GM12878 (cell line): ENCODE results near the gene ITGAD. TPM values are rescaled to one million over a fixed set of nuclear protein-coding genes. Genes with fewer than 3 reads are reported as not detected.

Source experiments
- ATAC-seq: fragments of 200-7000 bp; cut with Tn5 transposase; 3 replicates; pipeline ENCODE4 v1.9.1; 2020; ENCODE audit warnings: mild to moderate bottlenecking, moderate library complexity
- BruUV-seq: library from RNA; stranded (reverse); fragments of 400-500 nt; replicated peaks from 2 replicates; lab custom pipeline; 2021; lab: Mats Ljungman, UMichigan
- CTCF ChIA-PET: fragments of 300-600 bp; sonication (Branson Sonifier 250); formaldehyde crosslinking; extraction: SDS; loops from one replicate; lab custom pipeline; 2021; ENCODE audit warnings: inconsistent platforms; lab: Yijun Ruan, JAX
- POLR2A ChIA-PET: fragments of 350-600 bp; formaldehyde crosslinking; extraction: SDS; loops from one replicate; lab custom pipeline; 2021; ENCODE audit warnings: inconsistent platforms; lab: Charles Lee
- RAD21 ChIA-PET: fragments of 300-600 bp; sonication (Branson Sonifier 250); formaldehyde crosslinking; loops from one replicate; lab custom pipeline; 2023; ENCODE audit warnings: antibody characterized with exemption; ENCODE audit not compliant: unreplicated experiment; lab: Charles Lee
- SMC1A ChIA-PET: fragments of 300-600 bp; sonication (Branson Sonifier 250); formaldehyde crosslinking; loops from one replicate; lab custom pipeline; 2023; ENCODE audit not compliant: unreplicated experiment, uncharacterized antibody; lab: Charles Lee
- DNase-seq: peaks from one replicate; pipeline ENCODE4 v3.0.0-alpha.2; 2011; ENCODE audit warnings: low read depth, low spot score
- FAIRE-seq: peaks from 3 replicates; lab custom pipeline; 2011; peaks lifted over from hg19 to GRCh38; lab: Jason Lieb, UNC
- H2AFZ ChIP-seq: 2 replicates; pipeline ENCODE4 v1.6.0; 2011; ENCODE audit warnings: low read depth, low read length, control low read depth; ENCODE audit not compliant: control insufficient read depth
- H3K27ac ChIP-seq: 2 replicates; pipeline ENCODE4 v1.5.1; 2011; ENCODE audit warnings: control low read depth; ENCODE audit not compliant: control insufficient read depth, insufficient read depth
- H3K27me3 ChIP-seq, 2 experiments: replicated peaks in 1 of 2; 2 replicates each; pipeline versions ENCODE4 v1.6.0 to v1.6.1; 2011; ENCODE audit warnings: low read length in 1 of 2; ENCODE audit not compliant: control insufficient read depth in 2 of 2, insufficient read depth in 2 of 2
- H3K36me3 ChIP-seq, 2 experiments: 2 replicates each; pipeline ENCODE4 v1.5.1; 2011; ENCODE audit warnings: low read length in 1 of 2; ENCODE audit not compliant: control insufficient read depth in 2 of 2, insufficient read depth in 2 of 2
- H3K4me1 ChIP-seq: 2 replicates; pipeline ENCODE4 v1.6.1; 2011; ENCODE audit warnings: mild to moderate bottlenecking, low read length, moderate library complexity, mixed read lengths; ENCODE audit not compliant: control insufficient read depth, insufficient read depth
- H3K4me2 ChIP-seq: 2 replicates; pipeline ENCODE4 v1.6.0; 2011; ENCODE audit warnings: control low read depth; ENCODE audit not compliant: control insufficient read depth, insufficient read depth
- H3K4me3 ChIP-seq: fragments of 200-600 bp; sonication (generic); 2 replicates; pipeline ENCODE4 v1.5.1; 2016
- H3K79me2 ChIP-seq: 2 replicates; pipeline ENCODE4 v1.6.0; 2011; ENCODE audit warnings: low read length; ENCODE audit not compliant: control insufficient read depth, insufficient read depth
- H3K9ac ChIP-seq: 2 replicates; pipeline ENCODE4 v1.8.0; 2011; ENCODE audit warnings: low read length, control low read depth, mixed read lengths; ENCODE audit not compliant: control insufficient read depth, insufficient read depth
- H3K9me3 ChIP-seq: replicated peaks from 3 replicates; pipeline ENCODE4 v1.5.1; 2011; ENCODE audit warnings: mild to moderate bottlenecking, low read length; ENCODE audit not compliant: control insufficient read depth, insufficient read depth
- H4K20me1 ChIP-seq: 2 replicates; pipeline ENCODE4 v1.6.0; 2011; ENCODE audit not compliant: control insufficient read depth, insufficient read depth
- ASH2L ChIP-seq: fragments of 300-600, 200-600 bp; sonication (generic); IDR thresholded peaks from 2 replicates; pipeline ENCODE4 v1.6.1; 2017; ENCODE audit warnings: low read depth, mild to moderate bottlenecking, borderline replicate concordance
- DPF2 ChIP-seq: fragments of 450-650 bp; IDR thresholded peaks from 2 replicates; pipeline ENCODE4 v1.6.1; 2017; ENCODE audit warnings: mild to moderate bottlenecking
- FOXM1 ChIP-seq: IDR thresholded peaks from 2 replicates; pipeline ENCODE4 v1.6.1; 2012; ENCODE audit warnings: low read depth, mild to moderate bottlenecking, inconsistent platforms, low read length, moderate library complexity
- IKZF2 ChIP-seq, 2 experiments: fragments of 450-650 bp; IDR thresholded peaks; 2 replicates each; pipeline ENCODE4 v1.6.1; 2017; ENCODE audit warnings: mild to moderate bottlenecking in 2 of 2, moderate library complexity in 2 of 2
- JUNB ChIP-seq: IDR thresholded peaks from 2 replicates; pipeline ENCODE4 v1.6.1; 2016; ENCODE audit warnings: antibody characterized with exemption, mild to moderate bottlenecking
- MEF2B ChIP-seq: fragments of 450-650 bp; IDR thresholded peaks from 2 replicates; pipeline ENCODE4 v1.6.1; 2018; ENCODE audit warnings: mild to moderate bottlenecking, moderate library complexity; ENCODE audit not compliant: partially characterized antibody, poor library complexity, severe bottlenecking
- SIN3A ChIP-seq: IDR thresholded peaks from 2 replicates; pipeline ENCODE4 v1.6.1; 2012; ENCODE audit warnings: low read depth, low read length, improper control_type of control experiment
- SMC3 ChIP-seq: IDR thresholded peaks from 2 replicates; pipeline ENCODE4 v1.6.1; 2011; ENCODE audit warnings: low read length, improper control_type of control experiment, borderline replicate concordance
- SP1 ChIP-seq: IDR thresholded peaks from one replicate; pipeline ENCODE4 v1.6.1; 2011; ENCODE audit warnings: low read depth, low read length
- TAF1 ChIP-seq: IDR thresholded peaks from 2 replicates; pipeline ENCODE4 v1.6.1; 2011; ENCODE audit warnings: mild to moderate bottlenecking, low read depth, low read length, borderline replicate concordance
- TBL1XR1 ChIP-seq: IDR thresholded peaks from 2 replicates; pipeline ENCODE4 v1.6.1; 2012; ENCODE audit warnings: low read depth, low read length, improper control_type of control experiment
- WGBS: methylation state at CpG from one replicate; pipeline ENCODE4 v1.1.6; 2016; ENCODE audit warnings: low lambda C conversion rate; ENCODE audit not compliant: insufficient replicate concordance, insufficient coverage; ENCODE audit errors: missing lambda C conversion rate; 5-methylcytosine and 5-hydroxymethylcytosine counted together
- in situ Hi-C: fragments of 300-500 bp; cut with MboI; formaldehyde crosslinking; loops from 9 replicates; pipeline ENCODE4 v1.14.3; 2018; ENCODE audit warnings: mixed read lengths
- intact Hi-C: fragments of 100-400 bp; cut with micrococcal nuclease; formaldehyde crosslinking; loops from one replicate; pipeline ENCODE4 v1.14.2; 2022; ENCODE audit not compliant: unreplicated experiment
- polyA plus RNA-seq, 11 experiments: library from polyadenylated mRNA; depleted of rRNA in 4 of 11; unstranded in 6 of 11; stranded (reverse) in 5 of 11; fragments of >200 nt; fragmentation: Nextera tagmentation in 4 of 11; fragmentation: Illumina TruSeq in 1 of 11; extraction: Ambion mirVana in 4 of 11; extraction: Trizol in 1 of 11; gene quantifications; 1 replicate in 1 of 11; 2 replicates in 10 of 11; pipeline versions ENCODE4 v1.2.1 to v1.2.3, GENCODE V29; 2011 to 2016; ENCODE audit warnings: inconsistent platforms in 2 of 11, missing spikeins in 2 of 11, low read depth in 1 of 11
- total RNA-seq, 4 experiments: library from RNA; depleted of rRNA in 3 of 4; stranded (reverse); fragments of >200 nt in 3 of 4; fragmentation: Illumina TruSeq in 1 of 4; extraction: Trizol in 1 of 4; gene quantifications; 2 replicates each; pipeline versions ENCODE4 v1.2.1 to v1.2.3, GENCODE V29; 2013 to 2021
- TF ChIP-seq, protein P1 (sequence below): fragments of 450-650 bp; IDR thresholded peaks from 2 replicates; pipeline ENCODE4 v1.6.1; 2017; ENCODE audit warnings: mild to moderate bottlenecking, moderate library complexity
- TF ChIP-seq, protein P2 (sequence below): fragments of 150-350 bp; IDR thresholded peaks from 2 replicates; pipeline ENCODE4 v1.6.1; 2014; ENCODE audit warnings: mild to moderate bottlenecking, low read depth, low read length

The ITGAD gene
- total and polyA plus RNA-seq, 10 of the 15 experiments (the other 5 are each of a cell fraction or from before 2014, with no cell fraction given) = 0.29 to 4.0 (median 1.2) TPM

DNA sequence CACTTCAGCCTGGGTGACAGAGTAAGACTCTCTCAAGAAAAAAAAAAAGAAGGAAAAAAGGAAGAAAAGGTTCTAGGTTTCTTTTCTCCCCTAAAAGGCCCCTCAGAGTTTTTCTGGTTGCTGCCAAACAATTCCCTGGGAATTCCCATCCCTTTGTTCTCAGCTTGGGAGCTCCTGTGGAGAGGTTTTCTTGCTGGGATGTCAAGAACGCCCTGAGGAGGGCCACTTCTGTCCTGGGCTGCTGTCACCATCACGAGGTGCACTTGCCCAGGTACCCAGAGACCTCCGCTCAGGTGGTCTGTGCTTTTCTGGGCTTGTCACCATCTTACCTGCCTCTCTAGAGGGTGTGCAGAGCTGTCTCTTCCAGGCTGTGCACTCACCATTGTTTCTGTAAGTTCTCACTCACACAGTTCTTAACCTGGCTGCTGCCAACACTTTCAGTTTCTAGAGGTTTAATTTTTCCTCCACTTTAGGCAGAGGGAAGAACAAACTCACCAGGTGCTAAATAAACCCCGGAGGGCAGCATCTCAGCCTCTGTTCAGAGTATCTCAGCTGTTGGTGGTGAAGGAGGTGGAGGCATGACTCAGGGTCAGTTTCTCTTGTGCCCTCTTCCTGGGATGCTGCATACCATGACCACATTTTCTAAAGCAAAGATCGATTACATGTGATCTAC is 37.4 kb downstream of the ITGAD start (continued):
- TF ChIP-seq, protein P1, sequence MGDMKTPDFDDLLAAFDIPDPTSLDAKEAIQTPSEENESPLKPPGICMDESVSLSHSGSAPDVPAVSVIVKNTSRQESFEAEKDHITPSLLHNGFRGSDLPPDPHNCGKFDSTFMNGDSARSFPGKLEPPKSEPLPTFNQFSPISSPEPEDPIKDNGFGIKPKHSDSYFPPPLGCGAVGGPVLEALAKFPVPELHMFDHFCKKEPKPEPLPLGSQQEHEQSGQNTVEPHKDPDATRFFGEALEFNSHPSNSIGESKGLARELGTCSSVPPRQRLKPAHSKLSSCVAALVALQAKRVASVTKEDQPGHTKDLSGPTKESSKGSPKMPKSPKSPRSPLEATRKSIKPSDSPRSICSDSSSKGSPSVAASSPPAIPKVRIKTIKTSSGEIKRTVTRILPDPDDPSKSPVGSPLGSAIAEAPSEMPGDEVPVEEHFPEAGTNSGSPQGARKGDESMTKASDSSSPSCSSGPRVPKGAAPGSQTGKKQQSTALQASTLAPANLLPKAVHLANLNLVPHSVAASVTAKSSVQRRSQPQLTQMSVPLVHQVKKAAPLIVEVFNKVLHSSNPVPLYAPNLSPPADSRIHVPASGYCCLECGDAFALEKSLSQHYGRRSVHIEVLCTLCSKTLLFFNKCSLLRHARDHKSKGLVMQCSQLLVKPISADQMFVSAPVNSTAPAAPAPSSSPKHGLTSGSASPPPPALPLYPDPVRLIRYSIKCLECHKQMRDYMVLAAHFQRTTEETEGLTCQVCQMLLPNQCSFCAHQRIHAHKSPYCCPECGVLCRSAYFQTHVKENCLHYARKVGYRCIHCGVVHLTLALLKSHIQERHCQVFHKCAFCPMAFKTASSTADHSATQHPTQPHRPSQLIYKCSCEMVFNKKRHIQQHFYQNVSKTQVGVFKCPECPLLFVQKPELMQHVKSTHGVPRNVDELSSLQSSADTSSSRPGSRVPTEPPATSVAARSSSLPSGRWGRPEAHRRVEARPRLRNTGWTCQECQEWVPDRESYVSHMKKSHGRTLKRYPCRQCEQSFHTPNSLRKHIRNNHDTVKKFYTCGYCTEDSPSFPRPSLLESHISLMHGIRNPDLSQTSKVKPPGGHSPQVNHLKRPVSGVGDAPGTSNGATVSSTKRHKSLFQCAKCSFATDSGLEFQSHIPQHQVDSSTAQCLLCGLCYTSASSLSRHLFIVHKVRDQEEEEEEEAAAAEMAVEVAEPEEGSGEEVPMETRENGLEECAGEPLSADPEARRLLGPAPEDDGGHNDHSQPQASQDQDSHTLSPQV = no peak
- TF ChIP-seq, all 136 proteins: peak for 0

DNA sequence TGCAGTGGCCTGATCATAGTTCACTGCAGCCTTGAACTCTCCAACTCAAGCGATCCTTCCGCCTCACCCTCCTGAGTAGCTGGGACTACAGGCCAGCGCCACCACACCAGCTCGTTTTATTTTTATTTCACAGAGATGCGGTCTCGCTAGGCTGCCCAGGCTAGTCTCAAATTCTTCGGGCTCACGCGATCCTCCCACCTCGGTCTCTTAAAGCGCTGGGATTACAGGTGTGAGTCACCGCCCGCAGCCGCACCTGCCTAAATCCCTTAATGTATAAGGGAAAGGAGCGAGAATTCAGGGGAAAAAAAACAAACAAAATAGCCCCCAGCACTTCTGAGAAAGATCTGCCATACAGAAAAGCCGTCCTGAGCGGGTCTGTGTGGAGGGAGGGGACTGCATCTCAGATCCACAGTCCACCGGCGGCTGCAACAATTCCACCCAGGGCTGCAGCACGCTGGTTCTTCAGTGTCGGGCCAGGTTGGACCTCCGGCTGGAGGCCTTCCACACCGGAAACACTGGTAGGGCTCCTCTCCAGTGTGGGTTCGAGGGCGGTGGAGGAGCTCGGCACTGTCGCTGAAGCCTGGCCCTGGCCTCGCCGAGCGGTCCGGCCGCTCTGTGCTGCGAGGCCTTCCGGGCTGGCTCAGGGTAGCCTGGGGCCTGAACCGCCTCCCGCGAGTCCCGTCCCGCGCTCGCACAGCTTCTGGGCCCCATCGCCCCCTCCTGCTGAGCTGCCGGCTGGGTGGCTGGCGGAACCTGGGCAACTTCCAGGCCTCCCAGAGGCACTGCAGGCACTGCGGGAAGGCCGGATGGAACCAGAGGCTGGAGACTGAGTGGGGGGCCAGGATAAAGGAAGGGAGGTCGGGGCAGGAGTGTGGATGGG is 42.4 kb downstream of the ITGAD start:
- no peak overlapping the region for H2AFZ ChIP-seq
- no peak for DNase-seq
- intact Hi-C loops = no loop called here
- no peaks in the 10 kb centered on the region for H3K36me3 ChIP-seq
- no peak for FAIRE-seq
- H3K9me3 ChIP-seq = no peaks in the 10 kb centered on the region
- no peak overlapping the region for H3K4me3 ChIP-seq
- ChIA-PET CTCF (no interaction called here), POLR2A (interaction anchor here (0.5 kb wide), 1 partner anchor 178 kb away, joined by 9 read pairs; no protein-coding TSS in a partner anchor), RAD21 (no interaction called here), SMC1A (interaction anchor here (1.1 kb wide), 1 partner anchor 40 kb away, joined by 3 read pairs; no protein-coding TSS in a partner anchor)
- H3K4me1 ChIP-seq = no peaks in the 10 kb centered on the region
- H3K27ac ChIP-seq = no peak overlapping the region
- no peak for ATAC-seq
- BruUV-seq = no TSS peak
- H4K20me1 ChIP-seq = no peaks in the 10 kb centered on the region
- in situ Hi-C loops = loop anchor here (25.0 kb wide), 1 partner anchor 448 kb away; the partner anchor contains the start of gene HSD3B7
- no peak overlapping the region for H3K9ac ChIP-seq
- WGBS = 84% methylated on average over 47 of the region's 47 CpGs
- H3K79me2 ChIP-seq = no peaks in the 10 kb centered on the region
- no peak overlapping the region for H3K4me2 ChIP-seq
- no peaks in the 10 kb centered on the region for H3K27me3 ChIP-seq
- no peak for TF ChIP-seq SP1
- TF ChIP-seq TBL1XR1 = no peak
- no peak for TF ChIP-seq ASH2L
- no peak for TF ChIP-seq IKZF2 (IDR thresholded peaks at IDR 0.05)
- no peak for TF ChIP-seq FOXM1
- no peak for TF ChIP-seq DPF2
- TF ChIP-seq SIN3A = no peak
- TF ChIP-seq JUNB = no peak
- TF ChIP-seq TAF1 = no peak
- TF ChIP-seq MEF2B = no peak
- TF ChIP-seq SMC3 = no peak
- TF ChIP-seq, protein P2, sequence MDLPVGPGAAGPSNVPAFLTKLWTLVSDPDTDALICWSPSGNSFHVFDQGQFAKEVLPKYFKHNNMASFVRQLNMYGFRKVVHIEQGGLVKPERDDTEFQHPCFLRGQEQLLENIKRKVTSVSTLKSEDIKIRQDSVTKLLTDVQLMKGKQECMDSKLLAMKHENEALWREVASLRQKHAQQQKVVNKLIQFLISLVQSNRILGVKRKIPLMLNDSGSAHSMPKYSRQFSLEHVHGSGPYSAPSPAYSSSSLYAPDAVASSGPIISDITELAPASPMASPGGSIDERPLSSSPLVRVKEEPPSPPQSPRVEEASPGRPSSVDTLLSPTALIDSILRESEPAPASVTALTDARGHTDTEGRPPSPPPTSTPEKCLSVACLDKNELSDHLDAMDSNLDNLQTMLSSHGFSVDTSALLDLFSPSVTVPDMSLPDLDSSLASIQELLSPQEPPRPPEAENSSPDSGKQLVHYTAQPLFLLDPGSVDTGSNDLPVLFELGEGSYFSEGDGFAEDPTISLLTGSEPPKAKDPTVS = no peak
